VCaP (cell line): Measurements from ENCODE around the gene PLEKHG4B.
A peak's percentile ranks its signal among the peaks of the same experiment; 100 is the strongest.

ENCODE experiments used
- H3K27ac ChIP-seq: fragments of 450-650 bp; 2 replicates; pipeline ENCODE4 v1.5.1; 2017
- CTCF ChIP-seq: fragments of 450-650 bp; conservative IDR thresholded peaks from 2 replicates; pipeline ENCODE4 v1.5.1; 2017; ENCODE audit warnings: mild to moderate bottlenecking, moderate library complexity

Gene PLEKHG4B

GRCh38 chr5:189976-190365, 98.0 kb downstream of the PLEKHG4B start:
- H3K27ac ChIP-seq = no peak overlapping the region; the same call in 1 of the 2 replicates
- TF ChIP-seq CTCF = no peak

- TF ChIP-seq CTCF = no peak
Observed at GRCh38 chr5:190366-191035, 98.5 kb downstream of the PLEKHG4B start.

GRCh38 chr5:191036-191948, 99.3 kb downstream of the PLEKHG4B start, which contains the start of gene LRRC14B:
Gene LRRC14B (plus strand): TSS chr5:191495. CDS start chr5:191539, 44 bp downstream.
- peak within 1 kb of the TSS; percentile 48 for H3K27ac ChIP-seq
- TF ChIP-seq CTCF = no peak

More at GRCh38 chr5:190366-191035, 98.5 kb downstream of the PLEKHG4B start:
- peak overlapping the region; percentile 48 for H3K27ac ChIP-seq

- no peak overlapping the region; the same call in 1 of the 2 replicates for H3K27ac ChIP-seq
- TF ChIP-seq CTCF = no peak
Observed at GRCh38 chr5:191949-192690, 100.2 kb downstream of the PLEKHG4B start.

- H3K27ac ChIP-seq = no peak overlapping the region
- no peak for TF ChIP-seq CTCF
Observed at GRCh38 chr5:192691-192969, 100.7 kb downstream of the PLEKHG4B start.

- H3K27ac ChIP-seq = no peak overlapping the region
- no peak for TF ChIP-seq CTCF
Observed at GRCh38 chr5:192970-193831, 101.2 kb downstream of the PLEKHG4B start.
